IPS-18c (cell line): Measurements from ENCODE around the gene SEZ6L.

Experiments
- H3K4me3 ChIP-seq: 2 replicates; pipeline ENCODE4 v1.7.0; 2013; ENCODE audit warnings: low read depth, mild to moderate bottlenecking, low read length, moderate library complexity; ENCODE audit not compliant: insufficient read depth
- H3K9me3 ChIP-seq: one replicate; pipeline ENCODE4 v1.6.1; 2013; ENCODE audit warnings: mild to moderate bottlenecking, low read length, moderate library complexity; ENCODE audit not compliant: control insufficient read depth, insufficient read depth

Gene SEZ6L

DNA sequence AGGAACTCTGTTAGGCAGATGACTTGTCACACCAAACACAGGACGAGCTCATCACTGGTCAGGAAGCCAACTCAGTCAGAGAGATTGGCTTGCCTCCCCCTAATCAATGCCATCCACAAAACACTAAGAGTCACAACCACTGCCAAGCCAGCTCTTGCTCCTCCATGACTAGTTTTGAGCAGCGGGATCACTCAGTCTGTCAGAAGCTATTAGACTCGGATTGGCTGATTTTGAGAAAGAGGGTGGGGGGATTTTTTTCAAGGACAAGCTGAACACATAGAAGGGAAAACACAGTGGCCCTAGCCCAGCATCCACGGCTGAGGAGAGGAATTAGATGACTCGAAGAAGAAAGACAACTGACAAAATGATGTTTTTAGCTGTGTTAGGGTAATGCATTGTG lies 55.9 kb downstream of the SEZ6L start:
- H3K9me3 ChIP-seq = no peaks in the 10 kb centered on the region
- no peak overlapping the region for H3K4me3 ChIP-seq

DNA sequence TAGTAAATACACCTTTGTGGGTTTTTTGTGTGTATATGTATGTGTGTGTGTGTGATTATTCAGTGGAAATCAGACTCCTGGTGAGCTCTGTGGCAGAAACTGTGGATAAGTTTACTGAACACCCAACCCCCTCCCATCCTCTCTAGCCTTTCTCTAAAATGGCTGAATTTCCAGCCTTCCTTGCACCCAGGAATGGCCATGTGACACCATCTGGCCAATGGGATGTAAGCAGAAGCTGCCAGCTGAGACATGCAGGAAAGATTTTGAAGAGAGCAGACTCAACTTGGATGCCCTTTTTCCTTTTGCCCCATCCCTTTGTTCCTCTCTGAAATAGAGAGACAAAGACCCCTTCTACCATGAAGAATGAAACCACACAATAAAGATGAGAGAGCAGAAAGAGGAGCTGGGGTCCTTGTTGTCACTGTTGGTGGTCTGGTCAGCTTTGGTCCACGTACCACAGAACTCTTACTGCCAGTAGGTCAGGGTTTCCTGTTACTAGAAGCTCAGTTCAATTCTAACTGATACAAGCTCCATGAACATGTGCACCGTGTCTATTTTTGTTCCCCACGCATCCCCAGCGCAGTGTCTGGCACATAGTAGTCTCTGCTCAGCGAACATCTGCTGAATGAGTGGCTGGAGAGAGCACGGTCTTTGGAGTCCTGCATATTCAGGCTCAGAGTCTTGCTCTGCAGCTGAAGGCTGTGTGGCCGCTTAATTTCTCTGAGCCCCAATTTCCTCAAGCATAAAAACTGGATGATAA lies 57.5 kb downstream of the SEZ6L start:
- Histone ChIP-seq H3K4me3 (no peak overlapping the region), H3K9me3 (no peaks in the 10 kb centered on the region)

DNA sequence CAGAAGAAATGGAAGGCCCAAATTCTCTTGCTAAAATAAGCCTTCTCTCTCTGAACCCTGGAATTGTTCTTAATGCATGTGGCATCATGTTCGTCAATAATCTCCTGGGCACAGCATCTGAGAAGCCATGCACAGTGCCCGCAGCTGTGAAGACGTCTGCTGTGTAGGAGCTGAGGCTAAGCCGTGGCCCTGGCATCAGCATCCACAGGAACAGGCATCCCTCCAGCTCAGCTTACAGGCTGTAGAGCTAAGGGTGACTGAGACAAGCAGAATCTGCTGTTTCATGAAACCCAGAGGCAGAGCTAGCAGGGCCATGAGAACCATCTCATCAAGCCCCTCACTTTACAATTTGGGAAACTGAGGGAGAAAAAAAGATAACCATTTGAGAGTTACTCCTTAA lies 60.6 kb downstream of the SEZ6L start:
- Histone ChIP-seq H3K9me3 (no peaks in the 10 kb centered on the region), H3K4me3 (no peak overlapping the region)

DNA sequence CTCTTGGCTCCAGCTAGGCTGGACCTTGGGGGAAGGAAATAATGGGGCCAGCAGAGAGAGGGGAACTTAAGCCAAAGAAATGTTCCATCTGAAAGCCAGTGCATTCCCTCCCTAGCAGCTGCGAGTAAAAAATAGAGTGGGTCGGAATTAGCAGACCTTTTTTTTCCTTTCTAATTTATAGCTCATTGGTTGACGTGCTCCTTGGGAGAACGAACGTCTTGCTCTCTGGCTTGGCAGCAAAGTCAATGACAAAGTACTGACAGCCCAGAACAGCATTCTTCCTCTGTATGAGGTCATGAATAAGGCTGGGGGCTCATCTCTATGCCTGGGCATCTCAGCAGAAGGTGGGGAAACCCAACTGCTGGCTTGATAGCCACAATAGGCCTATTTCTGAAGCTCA lies 65.0 kb downstream of the SEZ6L start:
- Histone ChIP-seq H3K9me3 (no peaks in the 10 kb centered on the region), H3K4me3 (no peak overlapping the region)

DNA sequence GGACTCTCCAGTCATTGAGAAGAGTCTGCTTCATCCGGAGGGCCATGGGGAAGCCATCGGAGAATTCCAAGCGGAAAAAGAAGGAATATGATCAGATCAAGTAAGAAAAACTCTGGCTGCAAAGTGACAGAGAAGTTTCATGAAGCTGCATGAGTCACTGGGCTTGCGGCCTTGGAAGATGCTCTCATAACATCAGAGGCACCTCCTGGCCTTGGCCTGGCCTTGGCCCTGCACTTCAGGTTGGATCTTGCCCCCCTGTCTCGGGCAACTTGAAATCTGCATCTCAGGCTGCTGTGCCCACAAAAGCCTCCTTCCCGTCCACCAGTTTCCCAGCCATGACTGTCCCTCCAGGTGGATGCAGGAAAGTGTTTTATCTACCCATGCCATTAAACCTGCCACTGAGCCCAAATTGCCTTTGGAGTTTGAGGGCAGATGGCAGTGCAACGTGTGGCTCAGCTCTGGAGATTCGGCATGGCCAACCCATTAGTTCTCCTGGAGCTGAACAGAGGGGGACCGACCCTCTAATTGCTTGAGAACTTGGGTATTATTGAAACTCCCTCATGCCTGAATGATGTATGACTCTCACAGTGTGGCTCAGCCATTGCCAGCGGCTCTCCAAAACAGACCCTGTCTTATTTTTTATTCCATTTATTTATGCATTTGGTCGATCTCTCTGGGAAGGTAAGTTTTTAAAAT lies 66.7 kb downstream of the SEZ6L start:
- no peak overlapping the region for H3K4me3 ChIP-seq
- H3K9me3 ChIP-seq = no peaks in the 10 kb centered on the region

DNA sequence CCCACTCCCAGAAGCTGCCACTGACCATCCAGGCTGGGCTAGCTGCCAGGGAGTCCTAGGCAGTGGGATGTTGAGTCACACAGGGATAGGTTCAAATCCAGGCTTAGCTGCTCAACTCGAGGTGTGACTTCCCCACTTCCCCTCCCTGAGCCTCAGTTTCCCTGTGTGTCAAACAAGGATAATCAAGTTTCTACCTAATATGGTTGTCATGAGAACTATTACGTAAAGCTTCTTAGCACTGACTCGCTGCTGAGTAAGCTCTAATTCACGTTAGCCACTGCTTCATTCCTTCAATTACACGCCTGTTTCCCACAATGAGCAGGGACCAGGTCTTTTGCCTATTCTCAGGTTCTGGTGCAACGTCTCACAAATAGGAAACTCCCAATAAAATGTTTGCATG lies 67.7 kb downstream of the SEZ6L start:
- Histone ChIP-seq H3K4me3 (no peak overlapping the region), H3K9me3 (no peaks in the 10 kb centered on the region)

DNA sequence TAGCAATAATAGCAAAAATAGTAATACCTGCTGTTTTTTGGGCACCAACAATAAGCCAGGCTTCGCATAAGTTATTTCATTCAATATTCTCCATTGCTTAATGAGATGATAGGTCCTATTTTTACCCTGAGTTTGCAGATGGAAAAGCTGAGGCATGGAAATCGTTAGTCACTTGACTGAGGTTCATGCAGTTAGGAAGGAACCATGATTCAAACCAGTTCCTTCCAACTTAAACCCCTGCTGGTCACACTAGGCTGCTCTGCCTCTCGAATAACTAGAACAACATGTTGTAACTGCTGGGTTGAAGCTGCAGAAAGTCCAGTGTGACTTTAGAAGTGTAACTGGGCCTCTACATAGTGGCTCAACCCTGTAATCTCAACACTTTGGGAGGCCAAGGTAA lies 69.3 kb downstream of the SEZ6L start:
- Histone ChIP-seq H3K4me3 (no peak overlapping the region), H3K9me3 (no peaks in the 10 kb centered on the region)

DNA sequence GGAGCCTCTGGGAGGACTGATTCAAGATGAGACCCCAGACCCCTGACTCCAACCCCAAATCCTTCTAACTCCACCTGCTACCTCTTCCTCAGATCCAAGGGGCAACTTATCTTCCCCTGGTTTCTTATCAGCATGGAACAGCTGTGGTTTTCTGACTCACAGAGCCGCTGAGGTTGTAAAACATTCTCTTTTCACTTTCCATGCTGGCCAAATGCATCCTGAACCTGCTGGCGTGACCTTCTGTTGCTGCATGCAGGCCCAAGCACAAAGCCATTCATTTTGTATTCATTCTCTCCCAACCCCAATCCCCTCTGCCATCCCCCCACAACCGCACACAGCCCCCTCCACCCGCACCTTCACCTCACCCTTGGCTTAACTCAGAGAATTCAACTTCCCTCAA lies 70.3 kb downstream of the SEZ6L start:
- Histone ChIP-seq H3K4me3 (no peak overlapping the region), H3K9me3 (no peaks in the 10 kb centered on the region)

DNA sequence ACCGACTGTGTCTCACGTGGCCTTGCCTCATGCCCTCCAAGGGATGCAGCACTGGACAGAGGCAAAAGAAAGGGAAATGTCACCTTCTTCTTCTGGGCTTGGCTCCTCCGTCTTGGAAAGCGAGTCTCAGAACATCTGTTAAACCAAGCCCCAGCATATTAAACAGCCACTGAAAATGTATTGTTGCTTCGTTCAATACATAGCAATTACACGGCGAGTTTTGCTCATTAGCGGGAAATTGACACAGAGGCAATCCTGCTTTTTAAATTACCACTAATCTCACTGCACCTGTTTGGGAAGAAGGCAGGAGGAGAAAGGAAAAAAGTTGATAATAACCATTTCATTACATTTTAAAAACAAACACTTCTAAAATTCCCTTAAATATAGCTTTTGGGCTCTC lies 72.1 kb downstream of the SEZ6L start:
- no peaks in the 10 kb centered on the region for H3K9me3 ChIP-seq
- no peak overlapping the region for H3K4me3 ChIP-seq

DNA sequence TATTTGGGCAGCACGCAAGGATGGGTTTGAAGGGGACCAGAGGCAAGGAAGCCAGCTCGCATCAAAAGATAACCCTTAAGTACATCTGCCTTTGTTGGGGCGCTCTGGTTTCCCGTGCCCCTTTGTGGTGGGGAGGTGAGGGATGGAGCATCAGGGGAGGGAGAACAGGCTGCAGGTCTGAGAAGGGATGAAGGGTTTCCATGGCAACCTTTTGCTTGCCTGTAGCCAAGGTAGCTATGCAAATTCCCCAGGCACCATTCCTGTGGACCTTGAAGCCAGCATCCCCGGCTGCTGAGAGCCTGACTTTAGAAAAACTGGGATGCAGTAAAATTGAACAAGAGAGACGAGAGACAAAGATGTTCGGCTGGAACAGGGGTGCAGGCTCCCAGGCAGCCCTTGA lies 75.7 kb downstream of the SEZ6L start:
- no peaks in the 10 kb centered on the region for H3K9me3 ChIP-seq
- no peak overlapping the region for H3K4me3 ChIP-seq

DNA sequence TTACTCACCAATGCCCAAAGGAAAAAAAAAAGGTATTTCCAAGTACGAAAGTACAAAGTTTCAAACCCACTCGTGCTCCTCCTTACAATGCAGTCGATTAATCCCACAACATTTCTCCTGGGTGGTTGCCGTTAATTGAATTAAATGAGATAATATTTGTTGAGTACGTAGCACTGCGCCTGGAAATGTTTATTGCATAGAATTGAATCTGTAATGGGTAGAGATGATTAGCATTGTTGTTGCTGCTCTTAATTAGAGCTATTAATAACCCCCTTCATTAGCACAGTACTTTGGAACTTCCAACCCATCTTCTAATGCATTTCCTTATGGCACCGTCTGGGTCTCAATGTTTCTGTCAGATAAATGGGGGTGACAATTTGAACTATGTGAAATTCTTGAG lies 77.3 kb downstream of the SEZ6L start:
- H3K4me3 ChIP-seq = no peak overlapping the region
- H3K9me3 ChIP-seq = no peaks in the 10 kb centered on the region

DNA sequence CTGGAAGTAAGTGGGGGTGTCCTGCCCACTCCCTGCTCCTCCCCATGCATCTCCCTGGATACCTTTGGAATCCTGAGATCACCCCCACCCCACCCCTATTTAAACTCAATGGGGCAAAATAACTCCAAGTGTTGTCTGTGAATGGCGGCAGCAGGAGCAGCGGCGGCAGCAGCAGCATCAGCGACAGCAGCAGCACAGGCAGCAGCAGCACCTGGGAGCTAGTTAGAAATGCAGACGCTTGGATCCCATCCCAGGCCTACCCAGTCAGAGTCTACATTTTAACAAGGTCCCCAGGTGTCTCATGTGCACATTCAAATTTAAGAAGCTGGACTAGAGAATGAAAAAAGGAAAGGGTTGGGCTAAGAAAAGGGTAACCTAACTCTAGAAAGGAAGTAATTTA lies 82.6 kb downstream of the SEZ6L start:
- Histone ChIP-seq H3K9me3 (no peaks in the 10 kb centered on the region), H3K4me3 (no peak overlapping the region)

DNA sequence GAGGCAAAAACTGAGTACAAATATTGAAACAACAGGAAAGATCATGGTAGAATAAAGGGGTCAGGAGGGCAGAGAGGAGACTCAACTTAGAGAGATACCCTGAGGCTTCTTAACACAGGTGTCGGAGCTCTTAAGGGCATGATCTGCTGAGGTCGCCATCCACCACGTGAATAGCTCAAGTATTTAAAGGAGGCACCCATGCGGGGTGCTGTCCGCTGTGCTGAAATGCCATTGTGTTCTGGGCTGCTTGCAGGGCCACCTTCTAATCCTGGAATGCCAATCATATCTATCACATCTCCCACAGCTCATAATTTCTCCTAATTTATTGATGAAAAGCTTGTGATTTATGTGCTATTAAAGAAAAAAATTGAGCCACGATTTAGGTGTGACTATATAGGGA lies 90.2 kb downstream of the SEZ6L start:
- Histone ChIP-seq H3K4me3 (no peak overlapping the region), H3K9me3 (no peaks in the 10 kb centered on the region)

DNA sequence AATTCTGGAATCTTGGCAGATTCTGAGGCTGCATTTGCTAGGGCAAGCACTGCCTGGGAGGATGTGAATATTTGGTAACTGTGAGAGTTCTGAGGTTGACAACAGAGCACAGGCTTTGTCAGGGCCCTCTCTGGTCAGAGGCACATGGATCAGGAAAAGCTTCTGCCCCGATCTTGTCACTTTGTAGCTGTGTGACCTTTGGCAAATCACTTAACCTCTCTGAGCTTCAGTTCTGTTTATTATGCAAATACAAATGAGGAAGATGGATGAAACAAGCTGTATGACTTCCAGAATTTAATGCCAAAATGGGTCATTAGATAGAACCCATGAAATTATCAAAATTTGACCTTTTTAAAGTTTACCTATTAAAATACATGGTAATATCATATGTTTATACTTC lies 94.9 kb downstream of the SEZ6L start:
- Histone ChIP-seq H3K4me3 (no peak overlapping the region), H3K9me3 (no peaks in the 10 kb centered on the region)

DNA sequence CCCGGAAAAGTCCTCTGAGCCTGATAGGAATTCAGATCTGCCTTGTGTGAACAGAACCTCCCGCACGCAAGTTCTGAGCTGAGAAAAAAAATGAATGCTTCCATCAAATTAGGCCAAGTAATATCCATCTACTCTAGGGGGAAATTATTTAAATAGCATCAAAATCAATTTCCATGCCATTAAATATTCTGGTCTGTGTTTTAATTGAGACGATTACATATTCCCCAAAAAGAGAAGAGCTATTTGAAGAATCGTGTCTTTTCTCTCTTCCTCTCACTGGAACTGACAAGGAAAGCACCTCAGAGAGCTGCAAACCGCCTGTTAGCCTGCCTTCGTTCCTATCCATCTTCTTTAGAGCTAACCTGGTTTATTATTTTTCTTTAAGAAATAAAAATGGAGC lies 96.0 kb downstream of the SEZ6L start:
- H3K4me3 ChIP-seq = no peak overlapping the region
- H3K9me3 ChIP-seq = no peaks in the 10 kb centered on the region

DNA sequence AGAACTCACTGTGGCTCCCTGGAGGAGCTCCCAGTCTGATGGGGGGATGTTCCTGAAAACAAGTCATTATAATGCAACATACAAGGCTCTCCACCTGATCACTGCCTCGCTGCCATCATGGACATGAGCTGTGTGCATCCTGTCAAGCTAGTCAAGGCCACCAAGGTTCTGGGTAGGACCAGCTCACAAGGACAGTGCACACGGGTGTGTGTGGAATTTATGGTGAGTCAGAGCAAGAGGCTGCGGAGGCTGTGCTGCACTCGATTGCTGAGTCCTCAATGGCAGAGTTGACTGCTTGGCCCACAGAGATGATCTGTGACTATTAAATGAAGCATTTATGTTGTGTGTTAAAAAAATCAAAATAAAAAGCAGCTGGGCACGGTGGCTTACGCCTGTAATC lies 96.6 kb downstream of the SEZ6L start:
- H3K9me3 ChIP-seq = no peaks in the 10 kb centered on the region
- no peak overlapping the region for H3K4me3 ChIP-seq

DNA sequence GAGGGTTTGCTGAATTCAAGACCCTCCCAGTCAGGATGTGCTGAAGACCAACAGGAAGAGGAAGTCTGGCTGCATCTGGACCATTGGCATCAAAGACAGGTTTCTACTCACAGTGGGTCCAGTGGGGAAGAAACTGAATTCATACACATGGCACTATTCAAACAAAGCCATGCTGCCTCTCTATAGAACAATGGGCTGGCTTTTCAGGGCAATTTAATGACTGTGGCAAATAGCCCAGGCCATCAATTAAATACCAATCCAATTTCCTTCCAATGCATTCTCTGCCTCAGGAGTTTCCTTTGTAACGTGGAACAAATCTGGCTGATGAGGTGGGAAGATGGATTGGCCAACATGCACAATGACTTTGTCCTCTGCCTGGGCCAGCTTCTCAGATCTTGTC lies 98.6 kb downstream of the SEZ6L start:
- Histone ChIP-seq H3K4me3 (no peak overlapping the region), H3K9me3 (no peaks in the 10 kb centered on the region)

DNA sequence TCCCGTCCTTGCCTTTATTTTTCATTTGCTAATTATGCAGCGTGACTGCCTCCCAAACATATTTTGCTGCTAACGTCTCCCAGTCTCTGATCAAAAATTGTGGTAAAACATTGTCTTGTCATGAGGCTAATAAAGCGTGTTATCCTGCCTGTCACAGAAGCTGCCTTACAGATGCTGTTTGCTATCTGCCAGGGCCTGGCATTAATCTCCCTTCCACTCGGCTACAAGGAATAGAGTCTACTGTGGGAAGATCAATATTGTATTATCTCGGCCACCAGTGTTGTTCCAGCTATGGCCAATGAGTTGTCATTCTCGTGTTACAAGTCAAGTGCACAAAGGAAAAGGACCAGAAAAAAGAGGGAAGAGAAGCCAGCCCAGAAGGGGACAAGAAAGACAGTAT lies 100.3 kb downstream of the SEZ6L start:
- H3K9me3 ChIP-seq = no peaks in the 10 kb centered on the region

DNA sequence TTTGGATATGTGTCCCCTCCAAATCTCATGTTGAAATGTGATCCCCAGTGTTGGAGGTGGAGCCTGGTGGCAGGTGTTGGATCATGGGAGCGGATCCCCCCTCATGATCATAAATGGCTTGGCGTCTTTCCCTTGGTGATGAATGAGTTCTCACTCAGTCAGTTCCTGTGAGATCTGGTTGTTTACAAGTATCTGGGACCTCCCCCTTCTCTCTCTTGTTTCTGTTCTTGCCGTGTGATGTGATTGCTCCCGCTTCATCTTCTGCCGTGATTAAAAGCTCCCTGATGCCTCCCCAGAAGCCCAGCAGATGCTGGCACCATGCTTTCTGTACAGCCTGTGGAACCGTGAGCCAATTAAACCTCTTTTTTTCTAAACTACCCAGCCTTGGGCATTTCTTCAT lies 102.2 kb downstream of the SEZ6L start:
- no peak overlapping the region for H3K4me3 ChIP-seq
- H3K9me3 ChIP-seq = no peaks in the 10 kb centered on the region

More for the DNA sequence above, 100.3 kb downstream of the SEZ6L start:
- no peak overlapping the region for H3K4me3 ChIP-seq
